HG02588 (cell line): ENCODE results near the gene CFAP61.

Experiments used
- ATAC-seq: cut with Tn5 transposase; IDR thresholded peaks from one replicate; pipeline ENCODE4 v1.9.1; 2021; ENCODE audit warnings: mild to moderate bottlenecking, moderate library complexity; ENCODE audit not compliant: unreplicated experiment

Gene CFAP61

DNA sequence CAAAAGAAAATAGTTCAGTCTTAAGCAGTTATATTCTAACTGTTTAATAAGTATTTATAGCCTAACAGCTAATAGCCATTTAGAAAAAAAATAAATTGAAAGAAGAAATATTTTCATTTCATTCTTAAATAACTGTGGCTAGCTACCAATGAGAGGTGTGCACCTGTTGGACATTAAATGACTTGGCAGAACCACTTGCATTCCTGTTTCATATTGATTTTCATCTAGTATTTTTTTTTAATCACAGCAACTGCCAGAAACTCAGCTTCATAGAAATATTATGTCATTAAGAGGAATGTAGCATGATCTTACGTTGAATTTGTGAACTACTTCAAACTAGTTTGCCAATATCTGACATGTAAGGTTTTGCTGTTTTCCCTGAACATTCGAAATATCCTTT is 25.0 kb upstream of the CFAP61 start:
- no peak for ATAC-seq

DNA sequence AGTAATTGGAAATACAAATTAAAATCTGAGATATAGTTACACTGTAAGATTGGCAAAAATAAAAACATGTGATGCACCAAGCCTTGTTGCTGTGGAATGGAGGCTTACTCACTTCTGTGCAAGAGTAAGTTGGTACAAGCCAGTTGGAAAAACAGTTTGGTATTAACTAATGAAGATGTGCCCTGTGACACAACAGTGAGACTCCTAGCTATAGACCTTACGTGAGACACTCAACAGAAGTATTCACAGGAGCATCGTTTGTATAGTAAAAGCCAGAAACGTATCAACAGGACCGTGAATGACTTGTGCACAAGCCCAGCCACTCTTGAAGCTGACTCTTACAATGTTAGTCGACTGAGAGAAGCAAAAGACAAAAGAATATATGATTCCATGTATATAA is 20.5 kb upstream of the CFAP61 start:
- no peak for ATAC-seq

DNA sequence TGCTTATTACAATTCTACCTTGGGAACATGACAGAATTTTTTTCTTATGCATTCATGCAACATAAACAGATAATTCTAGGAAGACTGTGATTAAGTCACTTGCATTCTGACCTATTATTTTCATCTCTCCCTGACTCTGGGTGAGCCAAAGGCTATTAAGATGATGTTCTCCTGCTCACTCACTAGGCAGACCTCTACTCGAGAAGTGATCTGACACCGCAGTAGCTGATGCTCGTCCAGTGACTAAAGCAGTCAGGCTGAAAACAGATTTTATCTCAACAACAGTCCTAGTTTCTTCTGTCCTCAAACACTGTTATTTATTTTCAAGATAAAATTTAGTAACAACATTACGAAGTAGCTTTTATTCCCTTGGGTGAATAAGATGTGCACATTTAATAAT is 17.8 kb upstream of the CFAP61 start:
- no peak for ATAC-seq

DNA sequence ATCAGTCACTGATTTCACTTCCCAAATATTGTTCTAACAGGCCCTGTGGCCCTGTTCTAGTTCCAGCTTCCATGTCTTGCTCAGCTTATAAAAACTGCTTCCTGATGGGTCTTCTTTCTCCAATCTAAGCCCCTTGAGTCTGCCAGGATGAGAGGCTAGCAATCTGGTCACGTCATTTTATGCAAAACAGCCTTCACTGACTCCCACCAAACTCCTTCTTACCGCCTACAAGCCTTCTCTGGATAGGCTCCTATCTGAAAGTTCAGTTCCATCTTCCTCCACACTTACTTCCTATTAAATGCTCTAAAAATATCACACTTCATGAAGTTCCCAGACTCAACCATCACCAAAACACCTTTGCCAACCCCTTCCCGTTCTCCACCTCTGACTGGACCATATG is 15.6 kb upstream of the CFAP61 start:
- no peak for ATAC-seq

DNA sequence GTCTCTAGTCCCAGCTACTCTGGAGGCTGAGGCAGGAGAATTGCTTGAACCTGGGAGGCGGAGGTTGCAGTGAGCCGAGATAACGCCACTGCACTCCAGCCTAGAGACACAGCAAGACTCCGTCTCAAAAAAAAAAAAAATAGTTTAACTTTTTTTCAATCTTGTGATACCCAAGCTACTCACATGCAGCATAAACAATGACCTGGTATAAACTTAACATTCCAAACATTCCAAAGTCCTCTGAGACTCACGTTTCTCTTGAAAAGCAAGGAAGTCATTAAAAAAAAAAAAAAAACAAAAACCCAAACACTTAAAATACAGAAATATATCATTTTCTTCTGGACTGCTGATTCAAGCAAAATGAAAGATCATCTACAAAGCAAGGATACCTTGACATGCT is 14.4 kb upstream of the CFAP61 start:
- ATAC-seq = no peak

DNA sequence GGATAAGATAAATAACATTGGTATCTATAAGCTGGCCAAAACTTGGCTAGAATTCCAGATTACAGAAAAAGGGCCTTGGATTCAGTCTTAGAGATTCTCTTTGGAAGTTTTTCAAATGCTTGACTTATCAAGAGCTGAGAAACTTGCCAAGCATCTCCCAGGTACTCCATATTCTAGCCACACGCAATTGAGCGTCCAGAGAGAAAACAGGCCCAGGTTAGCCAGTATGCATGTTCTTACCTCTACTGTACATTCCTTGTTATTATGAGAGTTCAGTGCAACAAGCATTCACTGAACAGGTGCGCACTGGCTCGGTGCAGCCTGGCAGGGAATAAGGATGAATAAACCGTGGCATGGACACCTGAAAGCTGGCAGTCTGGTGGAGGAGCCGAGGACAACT is 13.7 kb upstream of the CFAP61 start:
- ATAC-seq = no peak

DNA sequence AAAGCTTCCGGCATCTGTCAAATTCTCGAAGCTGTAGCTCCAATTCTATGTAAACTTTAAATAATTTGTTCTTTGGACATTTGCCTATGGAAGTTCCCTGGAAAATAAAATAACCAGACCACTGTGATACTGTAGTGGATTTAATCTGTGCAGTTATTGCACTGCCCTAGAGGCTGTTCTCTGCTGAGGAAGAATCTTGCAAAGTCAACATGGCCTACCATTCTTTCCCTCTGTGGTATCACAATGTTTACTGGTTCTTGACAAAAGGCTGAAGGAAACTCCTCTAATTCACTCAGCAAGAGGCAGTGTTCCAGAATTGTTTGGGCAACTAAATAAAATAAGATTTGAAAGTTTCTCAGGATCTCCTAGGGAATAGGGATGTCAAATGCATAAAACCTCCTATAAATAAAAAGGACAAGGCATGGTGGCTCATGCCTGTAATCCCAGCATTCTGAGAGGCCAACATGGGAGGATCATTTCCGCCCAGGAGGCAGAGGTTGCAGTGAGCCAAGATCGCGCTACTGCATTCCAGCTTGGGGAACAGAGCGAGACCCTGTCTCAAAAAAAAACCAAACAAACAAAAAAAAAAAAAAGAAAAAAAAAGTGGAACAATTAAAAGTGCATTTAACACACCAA is 12.5 kb upstream of the CFAP61 start:
- ATAC-seq = no peak

DNA sequence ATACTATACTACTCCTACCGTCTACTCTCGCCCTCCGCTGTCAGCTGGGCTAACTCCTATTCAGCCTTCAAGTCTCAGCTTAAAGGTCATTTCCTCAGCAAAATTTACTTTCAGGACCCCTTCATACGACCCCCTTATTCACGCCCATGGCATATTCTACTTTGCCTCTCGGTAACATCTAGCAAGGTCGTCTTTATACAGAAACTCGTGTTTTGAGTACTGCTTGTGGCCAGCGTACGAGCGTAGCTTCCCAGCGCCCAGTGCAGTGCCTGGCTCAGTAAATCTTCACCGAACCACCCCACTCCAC is 612 bp upstream of the CFAP61 start:
- no peak for ATAC-seq

DNA sequence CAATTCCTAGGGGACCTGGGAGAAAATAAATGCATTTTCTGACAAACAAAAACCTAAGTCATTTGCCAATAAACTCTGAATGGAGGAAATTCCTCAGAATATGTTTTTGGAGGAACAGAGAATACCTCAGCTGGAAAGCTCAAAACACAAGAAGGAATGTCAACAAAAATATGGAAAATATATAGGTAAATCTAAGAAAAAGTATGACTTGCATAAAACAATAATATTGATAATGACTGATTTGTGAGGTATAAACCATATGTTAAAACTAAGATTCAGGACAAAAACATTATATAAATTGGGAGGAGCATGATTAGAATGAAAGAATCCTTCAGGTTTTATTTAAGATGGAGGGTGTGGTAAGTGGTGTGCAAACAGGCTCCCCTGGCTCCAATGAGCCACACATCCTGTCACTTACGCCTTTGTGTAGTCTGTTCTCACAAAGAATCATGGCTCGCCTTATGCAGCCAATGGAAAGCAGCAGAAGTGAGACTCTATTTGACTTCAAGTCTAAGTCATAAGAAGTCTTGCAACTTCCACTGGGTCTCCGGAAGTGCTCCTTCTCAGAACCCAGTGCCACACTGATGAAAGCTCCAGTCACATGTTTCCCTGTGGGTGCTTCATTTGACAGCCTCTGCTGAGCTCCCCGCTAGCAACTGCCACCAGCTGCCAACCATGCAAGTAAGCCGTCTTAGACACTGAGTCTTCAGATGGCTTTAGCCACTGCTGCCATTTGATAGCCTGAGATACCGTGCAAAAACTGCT is 8.1 kb downstream of the CFAP61 start:
- ATAC-seq = no peak

DNA sequence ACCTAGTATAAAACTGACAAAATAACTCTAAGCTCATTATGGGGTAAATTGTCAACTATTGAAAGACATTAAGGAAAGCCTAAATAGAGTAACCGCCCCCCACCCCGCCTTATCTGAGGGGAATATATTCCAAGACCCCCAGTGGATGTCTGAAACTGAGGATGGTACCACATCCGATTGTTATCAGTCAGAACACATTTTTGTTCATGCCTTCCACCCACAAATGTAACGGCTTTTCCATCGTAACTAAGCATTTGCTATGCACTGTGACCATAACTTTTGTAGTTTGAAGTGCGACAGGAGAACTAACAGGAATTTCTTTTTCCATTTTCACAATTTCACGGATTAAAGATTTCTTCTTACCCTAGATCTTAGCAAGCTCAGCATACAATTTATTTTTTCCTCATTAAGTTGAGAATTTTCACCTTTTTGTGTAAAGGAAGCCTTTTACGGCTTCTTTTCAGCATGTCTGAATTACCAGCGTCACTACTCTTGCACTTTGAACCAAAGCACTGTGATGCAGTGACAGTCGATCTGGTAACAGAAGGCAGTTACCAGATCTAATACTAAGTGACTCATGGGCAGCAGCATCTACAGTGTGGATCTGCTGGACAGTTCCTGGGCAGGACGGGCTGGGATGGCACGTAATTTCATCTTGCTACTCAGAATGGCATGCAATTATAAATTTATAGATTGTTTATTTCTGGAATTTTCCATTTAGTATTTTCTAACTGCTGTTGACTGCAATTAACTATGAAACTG is 11.8 kb downstream of the CFAP61 start:
- ATAC-seq = no peak

DNA sequence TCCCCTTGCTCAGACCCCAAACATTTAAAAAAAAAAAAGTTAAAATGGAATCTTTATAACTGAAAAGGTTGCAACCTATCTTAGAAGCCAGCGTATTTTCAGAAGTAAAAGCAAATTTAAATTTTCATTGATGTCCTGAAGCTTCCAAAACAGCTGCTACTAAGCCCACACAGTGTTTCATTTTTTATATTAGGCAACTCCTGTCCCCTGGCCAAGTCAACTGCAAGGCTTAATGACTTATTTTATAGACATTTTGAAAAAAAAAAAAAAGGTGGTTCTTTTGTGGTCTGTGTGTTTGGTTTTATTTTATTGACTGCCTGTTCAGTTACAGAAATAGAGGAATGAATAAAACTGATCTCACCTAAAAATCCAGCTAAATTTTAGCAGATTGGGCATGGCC is 13.0 kb downstream of the CFAP61 start:
- no peak for ATAC-seq

DNA sequence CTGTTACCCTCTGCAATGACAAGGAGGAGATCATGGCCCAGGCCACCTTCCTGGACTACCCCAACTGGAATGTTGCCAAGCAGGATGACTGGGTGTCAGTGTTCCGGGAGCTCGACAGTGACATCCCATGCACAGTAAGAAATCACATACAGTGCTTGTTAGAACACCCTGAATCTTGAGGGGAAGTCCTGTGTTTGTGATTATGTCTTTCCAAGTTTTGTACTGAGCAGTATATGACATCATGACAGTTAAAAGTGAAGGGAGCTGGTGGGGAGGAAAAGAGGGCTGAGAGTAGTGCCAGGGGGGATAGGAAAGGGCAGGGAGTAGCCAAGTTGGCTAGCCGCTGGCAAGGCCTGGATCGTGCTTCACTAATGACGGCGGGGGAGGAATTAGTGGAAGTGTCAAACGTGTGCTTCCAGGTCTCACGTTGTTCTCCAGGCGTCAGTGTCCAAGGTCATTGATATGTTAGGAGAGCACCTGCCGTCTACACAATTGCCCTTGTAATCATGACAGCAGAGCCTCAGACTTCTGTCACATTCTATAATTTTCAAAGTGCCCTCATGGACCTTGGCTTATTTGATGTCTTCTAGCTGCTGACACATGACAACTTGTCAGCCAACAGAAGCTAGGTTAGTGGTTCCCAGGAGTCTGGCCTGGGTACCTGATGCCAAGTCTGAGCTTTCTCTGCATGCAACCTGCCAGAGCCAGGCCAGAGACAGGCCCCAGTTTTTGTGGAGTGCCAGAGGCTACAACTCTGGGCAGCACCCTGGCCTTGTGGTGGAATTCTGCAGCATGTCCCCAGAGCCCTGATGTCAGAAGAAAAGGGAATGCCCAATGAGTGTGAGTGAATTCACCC is 18.8 kb downstream of the CFAP61 start:
- no peak for ATAC-seq

DNA sequence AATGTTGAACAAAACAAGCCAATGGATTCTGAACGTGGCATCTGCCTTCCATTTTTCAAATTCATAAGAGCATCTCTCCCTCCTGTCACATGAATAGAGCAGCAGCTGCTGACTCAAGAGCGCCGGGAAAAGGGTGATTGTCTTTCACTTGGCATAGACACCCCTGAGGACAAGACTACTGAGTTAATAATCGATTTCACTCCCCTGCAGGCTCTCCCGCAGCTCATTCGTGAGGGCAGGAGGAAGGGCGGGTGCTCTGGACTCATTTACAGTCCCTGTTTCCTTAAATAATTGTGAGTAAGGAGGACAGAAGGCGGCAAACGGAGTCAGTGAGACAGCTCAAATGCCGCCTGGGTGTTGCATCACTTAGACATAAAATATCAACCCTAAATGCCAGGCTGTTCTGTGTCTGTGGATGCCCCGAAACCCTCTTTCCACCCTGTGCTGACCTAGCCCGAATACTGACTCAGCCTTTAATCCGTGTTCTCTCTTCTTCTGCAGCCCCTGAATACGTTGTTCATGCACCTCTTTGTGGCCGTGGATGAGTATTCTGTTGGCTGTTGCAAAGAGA is 21.6 kb downstream of the CFAP61 start:
- ATAC-seq = no peak

DNA sequence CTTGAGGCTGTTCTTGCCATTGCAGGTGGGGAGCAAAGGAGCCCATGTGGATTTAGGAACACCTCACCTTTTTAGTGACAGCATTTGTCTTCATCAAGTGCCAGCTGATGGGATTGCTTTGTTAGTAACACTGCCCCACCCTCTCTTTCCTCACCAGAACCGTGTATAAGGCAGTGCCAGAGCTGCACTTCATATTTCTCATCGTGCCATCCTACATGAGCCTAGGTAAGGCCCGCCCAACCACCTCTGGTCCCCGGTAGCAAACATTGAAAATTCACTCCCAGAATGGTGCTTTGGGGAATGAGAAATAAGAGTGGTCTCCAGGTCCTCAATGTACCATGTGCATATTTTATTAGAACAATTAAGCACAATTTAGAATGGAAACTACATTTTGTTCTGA is 22.7 kb downstream of the CFAP61 start:
- ATAC-seq = no peak

DNA sequence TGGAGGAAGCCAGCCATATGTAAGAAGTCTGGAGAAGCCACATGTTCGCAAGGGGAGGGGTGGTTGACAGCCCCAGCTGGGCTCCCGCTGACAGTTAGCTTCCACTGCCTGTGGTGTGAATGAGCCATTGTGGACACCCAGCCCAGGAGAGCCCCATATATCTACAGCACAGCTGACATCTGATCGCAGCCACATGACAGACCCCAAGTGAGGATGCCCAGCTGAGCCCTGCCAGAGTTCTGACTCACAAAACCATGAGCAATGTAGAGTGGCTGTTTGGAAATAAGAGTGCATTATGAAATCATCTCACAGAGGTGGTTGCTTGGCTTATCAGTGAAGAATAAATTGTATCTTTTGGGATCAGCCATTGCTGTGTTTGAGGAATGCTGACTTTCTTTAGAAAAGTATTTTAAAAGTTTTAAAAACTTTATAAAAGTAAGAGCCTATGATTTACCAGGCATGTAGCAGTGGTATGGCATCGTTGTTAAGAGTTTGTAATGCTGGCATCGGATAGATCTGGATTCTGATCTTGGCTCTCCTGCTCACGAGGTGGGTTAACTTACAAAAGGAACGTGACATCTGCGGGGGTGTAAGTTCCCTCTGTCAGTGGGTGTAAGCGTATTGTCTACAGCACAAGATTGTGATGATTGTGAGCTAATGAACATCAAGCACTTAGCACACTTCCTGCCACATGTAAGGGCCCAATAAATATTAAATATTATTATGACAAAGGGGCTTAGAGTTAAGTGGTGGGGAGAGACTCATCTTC is 24.1 kb downstream of the CFAP61 start:
- no peak for ATAC-seq

DNA sequence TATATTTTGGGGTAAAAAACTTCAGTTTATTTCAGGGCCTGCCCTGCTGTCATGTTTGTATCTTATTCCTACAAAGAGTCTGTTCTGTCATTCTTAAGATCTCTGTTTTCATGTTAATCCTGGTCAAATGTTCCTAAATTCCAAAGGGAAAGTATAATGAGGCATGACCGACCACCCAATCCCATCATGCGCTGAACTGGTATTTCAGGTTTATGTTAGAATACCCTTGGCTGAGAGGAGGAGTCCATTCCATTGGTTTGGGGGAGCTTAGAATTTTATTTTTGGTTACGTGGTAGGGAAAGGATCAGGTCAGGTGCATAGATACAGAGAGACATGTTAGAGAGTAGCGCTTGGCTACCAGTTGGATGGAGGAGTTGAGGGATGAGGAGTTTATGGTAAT is 25.7 kb downstream of the CFAP61 start:
- ATAC-seq = no peak

DNA sequence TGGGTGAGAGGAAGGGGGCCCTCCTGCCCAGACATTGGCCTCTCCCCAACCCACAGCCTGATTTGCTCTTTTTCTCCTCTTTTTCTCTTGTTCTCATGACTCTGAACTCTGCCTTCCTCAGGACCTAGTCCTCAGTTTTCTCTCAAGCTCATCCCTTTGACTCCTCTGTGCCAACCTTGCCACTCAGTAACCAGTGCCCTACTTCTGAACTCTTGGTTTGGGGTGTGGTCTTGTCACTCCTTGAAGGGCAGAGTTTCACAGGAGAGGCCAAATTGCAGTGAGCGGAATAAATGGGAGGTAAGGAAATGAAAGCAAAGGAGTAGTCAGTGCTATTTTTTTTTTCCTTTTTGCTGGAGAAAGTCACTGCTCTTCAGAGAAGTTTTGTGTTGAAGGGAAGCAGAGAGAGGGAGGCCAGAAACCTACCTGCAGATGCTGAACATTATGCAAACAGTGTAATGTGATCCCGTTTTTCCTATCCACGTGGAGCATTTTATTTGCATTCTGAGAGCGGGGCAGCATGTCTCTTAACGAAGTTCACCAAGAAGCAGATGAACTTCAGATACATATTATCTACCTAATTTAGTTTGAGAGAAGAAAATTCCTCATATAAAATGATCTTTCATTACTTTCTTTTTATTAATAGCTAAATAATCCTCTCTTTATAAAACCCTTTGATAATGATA is 26.9 kb downstream of the CFAP61 start:
- ATAC-seq = no peak

DNA sequence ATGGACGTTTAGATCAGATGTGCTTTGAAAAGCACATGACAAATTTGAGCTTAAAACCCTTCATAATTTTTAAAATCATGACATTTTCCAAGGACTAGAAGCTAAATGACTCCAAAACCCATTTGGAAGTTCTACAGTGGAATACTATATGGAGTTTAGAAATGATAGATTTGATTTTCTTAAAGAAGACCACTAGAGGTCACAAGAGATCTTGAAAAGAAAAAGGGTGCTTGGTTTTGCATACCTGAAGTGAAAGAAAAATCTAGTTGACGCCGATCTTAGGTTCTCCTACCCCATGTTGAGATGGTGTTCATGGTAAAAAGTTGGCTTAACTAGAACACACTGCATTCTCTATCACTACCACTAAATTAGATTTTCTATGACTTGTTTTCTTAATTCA is 31.5 kb downstream of the CFAP61 start:
- peak; percentile 77 for ATAC-seq

DNA sequence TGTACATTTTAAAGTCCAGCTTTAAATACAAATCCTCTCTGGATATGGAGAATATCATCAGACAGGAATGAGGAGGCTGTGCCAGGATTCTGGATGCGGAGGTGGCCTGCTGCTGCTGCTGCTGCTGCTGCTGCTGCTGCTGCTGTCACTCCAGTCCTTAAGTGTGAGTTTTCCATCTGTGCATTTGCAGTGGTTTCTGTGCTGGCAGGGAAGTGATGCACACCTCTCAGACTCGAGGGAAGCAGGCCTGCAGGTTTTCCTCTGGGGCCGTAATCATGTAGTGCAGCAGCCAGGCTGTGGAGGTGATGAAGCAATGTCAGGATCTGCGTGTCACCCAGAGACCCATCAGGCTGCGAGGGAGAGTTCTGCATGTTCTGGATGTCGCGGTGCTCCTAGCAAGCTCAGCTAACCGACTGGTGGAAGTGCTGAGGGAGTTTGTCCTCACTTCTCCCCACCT is 32.0 kb downstream of the CFAP61 start:
- ATAC-seq = no peak

DNA sequence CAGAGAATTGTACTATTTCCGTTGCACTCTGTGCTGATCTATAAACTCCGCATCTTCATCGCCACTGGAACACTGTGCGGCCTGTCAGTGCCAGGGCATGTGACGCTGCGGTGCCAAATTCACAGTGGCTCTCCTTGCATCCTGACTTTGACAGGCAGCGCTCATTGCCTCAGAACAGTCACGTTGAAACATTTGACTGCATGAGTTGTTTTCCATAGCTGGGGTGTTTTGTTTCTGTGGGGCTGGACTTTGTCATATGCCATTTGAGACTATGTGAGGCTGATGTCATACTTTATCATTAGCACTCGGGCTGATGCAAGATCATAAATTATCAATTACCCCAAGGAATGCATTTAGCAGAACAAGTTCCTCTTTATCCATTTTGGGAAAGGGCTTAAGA is 32.7 kb downstream of the CFAP61 start:
- ATAC-seq = no peak
